IPS DF 6.9 (cell line): ENCODE measurements around the gene PRELID2.

ENCODE experiments used
- DNase-seq: peaks from one replicate; pipeline ENCODE4 v3.0.0-alpha.2; 2013; ENCODE audit warnings: low read depth, low spot score
- H3K27ac ChIP-seq: one replicate; pipeline ENCODE4 v1.5.1; 2013; ENCODE audit warnings: low read length, control low read depth
- H3K27me3 ChIP-seq: 2 replicates; pipeline ENCODE4 v1.6.1; 2013; ENCODE audit warnings: mild to moderate bottlenecking, low read length; ENCODE audit not compliant: control insufficient read depth, insufficient read depth
- H3K36me3 ChIP-seq: 2 replicates; pipeline ENCODE4 v1.6.1; 2013; ENCODE audit warnings: low read length; ENCODE audit not compliant: control insufficient read depth, insufficient read depth
- H3K4me1 ChIP-seq: 2 replicates; pipeline ENCODE4 v1.6.1; 2013; ENCODE audit warnings: low read length; ENCODE audit not compliant: control insufficient read depth, insufficient read depth
- H3K4me3 ChIP-seq: 2 replicates; pipeline ENCODE4 v1.5.1; 2013; ENCODE audit warnings: mild to moderate bottlenecking, low read length
- H3K9me3 ChIP-seq: 2 replicates; pipeline ENCODE4 v1.6.1; 2013; ENCODE audit warnings: low read length, inconsistent platforms; ENCODE audit not compliant: control insufficient read depth, insufficient read depth
- WGBS: extraction: QIAGEN DNeasy Blood & Tissue Kit; methylation state at CpG from one replicate; pipeline ENCODE4 v1.1.7; 2013; ENCODE audit warnings: mixed read lengths, missing lambda C conversion rate; ENCODE audit not compliant: insufficient read length, insufficient coverage; 5-methylcytosine and 5-hydroxymethylcytosine counted together

The PRELID2 gene

GRCh38 chr5:145712245-145712644 is 122.9 kb downstream of the PRELID2 start:
- Histone ChIP-seq H3K36me3 (no peaks in the 10 kb centered on the region), H3K4me3 (no peak overlapping the region), H3K27me3 (no peaks in the 10 kb centered on the region), H3K4me1 (no peaks in the 10 kb centered on the region), H3K9me3 (no peaks in the 10 kb centered on the region), H3K27ac (no peak overlapping the region)
- no peak for DNase-seq
- no CpG with 5 or more reads among the region's 2 CpGs for WGBS

- H3K27me3 ChIP-seq = no peaks in the 10 kb centered on the region
- no peaks in the 10 kb centered on the region for H3K9me3 ChIP-seq
- H3K36me3 ChIP-seq = no peaks in the 10 kb centered on the region
- DNase-seq = no peak
- H3K4me3 ChIP-seq = no peak overlapping the region
- H3K4me1 ChIP-seq = no peaks in the 10 kb centered on the region
- WGBS = no CpG with 5 or more reads among the region's 3 CpGs
- no peak overlapping the region for H3K27ac ChIP-seq
Observed at GRCh38 chr5:145711417-145711816, 123.7 kb downstream of the PRELID2 start.
